HepG2 (cell line): Measurements from ENCODE around the gene UCHL3. TPM values are rescaled to one million over a fixed set of nuclear protein-coding genes. Genes with fewer than 3 reads are reported as not detected.

Source experiments
- ATAC-seq: fragments of 200-7000 bp; cut with Tn5 transposase; 3 replicates; pipeline ENCODE4 v1.9.1; 2020; ENCODE audit warnings: mild to moderate bottlenecking, moderate library complexity
- BruUV-seq: library from RNA; stranded (reverse); fragments of 400-500 nt; replicated peaks from 2 replicates; lab custom pipeline; 2021; lab: Mats Ljungman, UMichigan
- CTCF ChIA-PET: fragments of 300-600 bp; formaldehyde crosslinking; extraction: SDS; loops from one replicate; lab custom pipeline; 2021; ENCODE audit warnings: low total read pairs, inconsistent platforms, low intra/inter-chr PET ratio; lab: Yijun Ruan, JAX
- POLR2A ChIA-PET: fragments of 350-600 bp; sonication (Branson Sonifier 250); formaldehyde crosslinking; loops from one replicate; lab custom pipeline; 2020; ENCODE audit warnings: antibody characterized with exemption, inconsistent platforms; lab: Yijun Ruan, JAX
- DNase-seq: peaks from one replicate; pipeline ENCODE4 v3.0.0-alpha.2; 2015; ENCODE audit warnings: low spot score
- FAIRE-seq: peaks from 3 replicates; lab custom pipeline; 2011; peaks lifted over from hg19 to GRCh38; lab: Jason Lieb, UNC
- H2AFZ ChIP-seq: one replicate; pipeline ENCODE4 v1.6.1; 2011; ENCODE audit warnings: low read length, inconsistent platforms
- H3K27ac ChIP-seq: fragments of 300-600 bp; 3 replicates; pipeline ENCODE4 v1.8.0; 2011; ENCODE audit warnings: mixed run types, mild to moderate bottlenecking, mixed read lengths, low read length, inconsistent platforms; ENCODE audit not compliant: insufficient read depth; ENCODE audit errors: extremely low read length
- H3K27me3 ChIP-seq, 2 experiments: fragments of 200-600 bp in 1 of 2; 2 replicates in 1 of 2; 3 replicates in 1 of 2; pipeline versions ENCODE4 v1.6.0 to v1.8.0; 2011; ENCODE audit warnings: low read length in 2 of 2, mild to moderate bottlenecking in 2 of 2, moderate library complexity in 2 of 2, inconsistent platforms in 1 of 2; ENCODE audit not compliant: insufficient read depth in 2 of 2, control insufficient read depth in 1 of 2
- H3K36me3 ChIP-seq, 2 experiments: fragments of 200-600 bp in 1 of 2; replicated peaks in 1 of 2; 2 replicates in 1 of 2; 3 replicates in 1 of 2; pipeline versions ENCODE4 v1.5.1 to v1.8.0; 2011; ENCODE audit warnings: low read length in 2 of 2, inconsistent platforms in 1 of 2; ENCODE audit not compliant: insufficient read depth in 2 of 2, control insufficient read depth in 1 of 2
- H3K4me1 ChIP-seq: 2 replicates; pipeline ENCODE4 v1.5.1; 2012; ENCODE audit warnings: low read length, inconsistent platforms; ENCODE audit not compliant: insufficient read depth
- H3K4me2 ChIP-seq: 2 replicates; pipeline ENCODE4 v1.6.0; 2011; ENCODE audit warnings: low read depth, low read length, inconsistent platforms
- H3K4me3 ChIP-seq, 3 experiments: fragments of 200-600 bp in 1 of 3; sonication (generic), shearing (Covaris generic) in 1 of 3; replicated peaks in 1 of 3; 2 replicates each; pipeline ENCODE4 v1.5.1; 2011 to 2016; ENCODE audit warnings: low read length in 3 of 3, inconsistent platforms in 2 of 3, low read depth in 2 of 3, mild to moderate bottlenecking in 2 of 3, control low read depth in 1 of 3, mixed read lengths in 1 of 3; ENCODE audit not compliant: insufficient read depth in 1 of 3
- H3K79me2 ChIP-seq: one replicate; pipeline ENCODE4 v1.6.1; 2011; ENCODE audit warnings: low read length, inconsistent platforms; ENCODE audit not compliant: insufficient read depth
- H3K9ac ChIP-seq: 2 replicates; pipeline ENCODE4 v1.6.0; 2011; ENCODE audit warnings: mild to moderate bottlenecking, low read depth, low read length, inconsistent platforms; ENCODE audit not compliant: insufficient read depth
- H3K9me3 ChIP-seq: 2 replicates; pipeline ENCODE4 v1.5.1; 2012; ENCODE audit warnings: mild to moderate bottlenecking, low read length
- H4K20me1 ChIP-seq: 2 replicates; pipeline ENCODE4 v1.6.0; 2011; ENCODE audit warnings: inconsistent platforms, mild to moderate bottlenecking, low read length, moderate library complexity; ENCODE audit not compliant: insufficient read depth
- IRX3 ChIP-seq: sonication (generic); formaldehyde crosslinking; IDR thresholded peaks from 2 replicates; pipeline ENCODE4 v1.8.1; 2023; ENCODE audit warnings: mild to moderate bottlenecking, low read depth, missing genetic modification reagents, borderline replicate concordance
- MZF1 ChIP-seq: sonication (generic); formaldehyde crosslinking; IDR thresholded peaks from 2 replicates; pipeline ENCODE4 v1.8.1; 2023; ENCODE audit warnings: mild to moderate bottlenecking, missing genetic modification reagents, borderline replicate concordance
- NR2F1 ChIP-seq, 2 experiments: fragments of 450-650 bp in 1 of 2; formaldehyde crosslinking in 1 of 2; IDR thresholded peaks; 2 replicates each; pipeline versions ENCODE4 v1.5.0 to v1.6.1; 2016 to 2020; ENCODE audit warnings: mild to moderate bottlenecking in 1 of 2, missing compliant biosample characterization in 1 of 2, missing genetic modification reagents in 1 of 2, moderate library complexity in 1 of 2
- ZMYM3 ChIP-seq: sonication (generic); formaldehyde crosslinking; IDR thresholded peaks from 2 replicates; pipeline ENCODE4 v1.5.1; 2020; ENCODE audit warnings: mild to moderate bottlenecking, missing genetic modification reagents
- ZNF18 ChIP-seq: sonication (generic); formaldehyde crosslinking; IDR thresholded peaks from 2 replicates; pipeline ENCODE4 v1.8.0; 2022; ENCODE audit warnings: mild to moderate bottlenecking, missing genetic modification reagents; ENCODE audit not compliant: insufficient replicate concordance
- ZNF451 ChIP-seq: sonication (generic); formaldehyde crosslinking; IDR thresholded peaks from 2 replicates; pipeline ENCODE4 v1.5.0; 2020; ENCODE audit warnings: mild to moderate bottlenecking, missing genetic modification reagents
- ZNF879 ChIP-seq: sonication (generic); formaldehyde crosslinking; IDR thresholded peaks from 2 replicates; pipeline ENCODE4 v1.8.1; 2023; ENCODE audit warnings: missing genetic modification reagents
- WGBS: methylation state at CpG from one replicate; pipeline ENCODE4 v1.1.6; 2017; ENCODE audit warnings: low lambda C conversion rate; 5-methylcytosine and 5-hydroxymethylcytosine counted together
- in situ Hi-C: cut with HindIII; loops from 2 replicates; pipeline ENCODE4 v1.10.0; 2017; ENCODE audit warnings: low pct_unique_long_range_greater_than_20kb; ENCODE audit not compliant: extremely low pct_ligation_motif_present
- intact Hi-C: fragments of 100-400 bp; cut with micrococcal nuclease; formaldehyde crosslinking; loops from one replicate; pipeline ENCODE4 v1.10.0; 2022; ENCODE audit not compliant: unreplicated experiment
- polyA plus RNA-seq, 8 experiments: library from polyadenylated mRNA; depleted of rRNA in 3 of 8; stranded (reverse) in 7 of 8; unstranded in 1 of 8; fragments of >200 nt; fragmentation: Illumina TruSeq in 4 of 8; extraction: Trizol in 4 of 8; gene quantifications; 2 replicates each; pipeline versions ENCODE4 v1.2.1 to v1.2.3, GENCODE V29; 2011 to 2016; ENCODE audit warnings: low read depth in 4 of 8, missing spikeins in 1 of 8, mixed read lengths in 1 of 8; ENCODE audit not compliant: insufficient read depth in 1 of 8
- total RNA-seq, 5 experiments: library from RNA; depleted of rRNA; stranded (reverse); fragments of >200 nt; fragmentation: Illumina TruSeq; extraction: Trizol; gene quantifications; 2 replicates each; pipeline ENCODE4 v1.2.3, GENCODE V29; 2016; ENCODE audit warnings: low read depth in 1 of 5
- TF ChIP-seq, protein P1 (sequence below): conservative IDR thresholded peaks from 2 replicates; pipeline ENCODE4 v1.6.1; 2018; ENCODE audit warnings: missing genetic modification reagents
- TF ChIP-seq, protein P2 (sequence below): sonication (generic); formaldehyde crosslinking; IDR thresholded peaks from 2 replicates; pipeline ENCODE4 v1.4.0; 2020; ENCODE audit warnings: missing genetic modification reagents

The UCHL3 gene
- total and polyA plus RNA-seq, 2 of the 13 experiments (the other 11 are each of a cell fraction or from before 2014, with no cell fraction given) = 36.2 to 93.3 TPM

DNA sequence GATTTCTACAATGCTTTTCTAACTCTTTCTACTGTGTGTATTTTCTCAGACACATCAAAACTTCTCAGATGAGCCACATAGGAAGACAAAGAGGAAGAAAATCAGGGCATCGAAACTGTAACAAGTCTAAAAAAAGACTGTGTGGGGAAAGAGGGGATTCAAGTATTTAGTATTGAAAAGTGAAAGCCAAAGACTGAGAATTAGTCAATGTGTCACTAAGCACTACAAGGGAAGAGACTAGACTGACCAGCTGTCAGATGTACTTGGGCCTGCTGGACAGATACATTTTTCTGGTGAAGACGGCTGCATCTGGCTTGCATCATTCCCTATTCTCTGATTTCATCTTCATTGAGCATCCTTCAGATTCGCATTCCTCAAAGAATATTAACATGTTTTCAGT, 37.3 kb upstream of the UCHL3 start:
- Histone ChIP-seq H3K4me1 (peaks cover 8% of the 10 kb centered on the region; the same call in 1 of the 2 replicates), H3K36me3 (no peaks in the 10 kb centered on the region), H4K20me1 (no peaks in the 10 kb centered on the region), H3K27me3 (no peaks in the 10 kb centered on the region; a peak in 2 of 5 replicates), H3K9ac (no peak overlapping the region), H3K9me3 (no peaks in the 10 kb centered on the region), H3K79me2 (no peaks in the 10 kb centered on the region), H2AFZ (no peak overlapping the region), H3K4me2 (no peak overlapping the region), H3K4me3 (no peak overlapping the region), H3K27ac (no peak overlapping the region)
- intact Hi-C loops (no loop called here), in situ Hi-C loops (no loop called here)
- CTCF ChIA-PET = no interaction called here
- whole genome bisulfite sequencing = 18% methylated on average over 3 of the region's 3 CpGs
- peak; percentile 42; the same call in 1 of the 3 replicates for ATAC-seq
- no TSS peak for BruUV-seq
- FAIRE-seq = no peak
- POLR2A ChIA-PET = interaction anchor here (1.1 kb wide), 1 partner anchor 26 kb away, joined by 3 read pairs; the partner anchor contains the start of gene COMMD6
- TF ChIP-seq, protein P1, sequence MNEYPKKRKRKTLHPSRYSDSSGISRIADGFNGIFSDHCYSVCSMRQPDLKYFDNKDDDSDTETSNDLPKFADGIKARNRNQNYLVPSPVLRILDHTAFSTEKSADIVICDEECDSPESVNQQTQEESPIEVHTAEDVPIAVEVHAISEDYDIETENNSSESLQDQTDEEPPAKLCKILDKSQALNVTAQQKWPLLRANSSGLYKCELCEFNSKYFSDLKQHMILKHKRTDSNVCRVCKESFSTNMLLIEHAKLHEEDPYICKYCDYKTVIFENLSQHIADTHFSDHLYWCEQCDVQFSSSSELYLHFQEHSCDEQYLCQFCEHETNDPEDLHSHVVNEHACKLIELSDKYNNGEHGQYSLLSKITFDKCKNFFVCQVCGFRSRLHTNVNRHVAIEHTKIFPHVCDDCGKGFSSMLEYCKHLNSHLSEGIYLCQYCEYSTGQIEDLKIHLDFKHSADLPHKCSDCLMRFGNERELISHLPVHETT (CRISPR knock-in tag) = no peak
- TF ChIP-seq, protein P2, sequence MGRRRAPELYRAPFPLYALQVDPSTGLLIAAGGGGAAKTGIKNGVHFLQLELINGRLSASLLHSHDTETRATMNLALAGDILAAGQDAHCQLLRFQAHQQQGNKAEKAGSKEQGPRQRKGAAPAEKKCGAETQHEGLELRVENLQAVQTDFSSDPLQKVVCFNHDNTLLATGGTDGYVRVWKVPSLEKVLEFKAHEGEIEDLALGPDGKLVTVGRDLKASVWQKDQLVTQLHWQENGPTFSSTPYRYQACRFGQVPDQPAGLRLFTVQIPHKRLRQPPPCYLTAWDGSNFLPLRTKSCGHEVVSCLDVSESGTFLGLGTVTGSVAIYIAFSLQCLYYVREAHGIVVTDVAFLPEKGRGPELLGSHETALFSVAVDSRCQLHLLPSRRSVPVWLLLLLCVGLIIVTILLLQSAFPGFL = no peak
- TF ChIP-seq IRX3 (CRISPR knock-in tag) (no peak), ZNF451 (CRISPR knock-in tag) (no peak), MZF1 (CRISPR knock-in tag) (no peak), ZMYM3 (no peak), ZNF18 (CRISPR knock-in tag) (no peak), ZNF879 (CRISPR knock-in tag) (no peak), NR2F1 (CRISPR knock-in tag; IDR thresholded peaks at IDR 0.05) (no peak)
- no peak for DNase-seq
